HG02870 (cell line): ENCODE results near the gene SMYD3.
"Not testable (repeated sequence)": the region's sequence is repeated elsewhere in the genome, so short reads cannot be mapped to it uniquely, and the experiment has no call there.

Experiments used
- ATAC-seq: cut with Tn5 transposase; IDR thresholded peaks from one replicate; pipeline ENCODE4 v1.9.1; 2021; ENCODE audit warnings: mild to moderate bottlenecking, moderate library complexity; ENCODE audit not compliant: unreplicated experiment

Gene SMYD3

DNA sequence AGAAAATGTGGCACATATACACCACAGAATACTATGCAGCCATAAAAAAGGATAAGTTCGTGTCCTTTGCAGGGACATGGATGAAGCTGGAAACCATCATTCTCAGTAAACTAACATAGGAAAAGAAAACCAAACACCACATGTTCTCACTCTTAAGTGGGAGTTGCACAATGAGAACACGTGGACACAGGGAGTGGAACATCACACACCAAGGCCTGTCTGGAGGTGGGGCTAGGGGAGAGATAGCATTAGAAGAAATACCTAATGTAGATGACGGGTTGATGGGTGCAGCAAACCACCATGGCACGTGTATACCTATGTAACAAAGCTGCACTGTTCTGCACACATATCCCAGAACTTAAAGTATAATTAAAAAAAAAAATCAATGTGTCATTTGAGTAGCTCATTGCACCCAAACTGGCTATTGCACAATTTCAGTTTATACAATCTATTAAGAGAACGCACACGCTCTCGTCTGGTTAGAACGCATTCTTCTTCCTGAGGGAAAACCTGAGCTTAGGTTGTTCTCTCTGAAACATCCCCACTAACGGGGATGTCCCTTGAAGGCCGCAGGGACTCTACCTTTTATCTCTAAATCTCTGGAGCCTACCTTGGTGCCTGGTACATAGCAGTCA, 535.9 kb downstream of the SMYD3 start:
- ATAC-seq: not testable (repeated sequence)

DNA sequence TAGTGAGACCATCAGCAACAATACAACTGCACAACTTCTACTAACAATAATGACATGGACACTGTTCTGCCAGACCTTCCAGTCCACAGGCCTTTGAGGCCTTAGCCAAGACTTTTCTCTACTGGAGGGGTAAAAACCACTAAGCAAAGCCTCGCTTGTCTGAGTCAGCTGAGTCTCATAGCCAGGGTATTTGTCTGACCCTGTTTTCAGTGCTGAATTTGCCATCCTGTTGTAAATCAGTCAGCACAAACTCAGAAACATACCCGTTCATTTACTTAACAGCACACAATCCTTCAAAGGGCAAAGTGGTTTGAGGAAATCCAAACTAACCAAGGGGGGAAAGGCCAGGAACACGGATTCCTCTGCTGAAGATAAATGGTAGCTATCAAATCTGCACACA, 537.8 kb downstream of the SMYD3 start:
- ATAC-seq: no peak

DNA sequence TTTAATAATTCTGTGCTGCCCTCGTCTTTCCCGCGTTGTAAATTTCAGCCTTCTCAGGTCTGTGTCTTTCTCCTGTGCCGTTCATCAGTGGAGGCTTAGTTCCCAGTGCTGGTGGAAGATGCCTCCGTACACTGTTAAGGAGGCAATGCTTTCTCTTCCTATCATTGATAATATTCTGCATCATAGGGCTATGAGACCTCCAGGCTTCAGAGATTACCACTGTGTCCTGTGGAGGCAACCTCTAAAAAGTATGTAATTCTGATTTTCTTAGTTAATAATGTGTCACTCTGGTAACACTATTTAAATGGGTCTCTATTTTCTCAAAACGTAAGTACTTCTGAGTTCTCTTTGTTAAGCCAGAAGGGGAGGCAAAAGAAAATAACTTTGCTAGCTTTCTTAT, 538.3 kb downstream of the SMYD3 start:
- ATAC-seq: no peak

DNA sequence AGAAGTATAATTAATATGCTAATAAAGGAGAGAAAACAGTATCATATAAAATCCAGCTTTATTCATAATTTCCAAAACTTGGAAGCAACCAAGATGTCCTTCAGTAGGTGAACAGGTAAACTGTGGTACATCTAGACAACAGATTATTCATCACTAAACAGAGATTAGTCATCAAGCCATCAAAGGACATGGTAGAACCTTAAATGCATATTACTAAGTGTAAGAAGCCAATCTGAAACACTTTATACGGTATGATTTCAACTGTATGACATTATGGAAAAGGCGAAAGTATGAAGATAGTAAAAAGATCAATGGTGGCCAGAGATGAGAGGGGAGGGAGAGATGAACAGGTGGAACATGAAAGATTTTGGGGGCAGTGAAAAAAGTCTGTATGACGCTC, 541.7 kb downstream of the SMYD3 start:
- no peak for ATAC-seq

DNA sequence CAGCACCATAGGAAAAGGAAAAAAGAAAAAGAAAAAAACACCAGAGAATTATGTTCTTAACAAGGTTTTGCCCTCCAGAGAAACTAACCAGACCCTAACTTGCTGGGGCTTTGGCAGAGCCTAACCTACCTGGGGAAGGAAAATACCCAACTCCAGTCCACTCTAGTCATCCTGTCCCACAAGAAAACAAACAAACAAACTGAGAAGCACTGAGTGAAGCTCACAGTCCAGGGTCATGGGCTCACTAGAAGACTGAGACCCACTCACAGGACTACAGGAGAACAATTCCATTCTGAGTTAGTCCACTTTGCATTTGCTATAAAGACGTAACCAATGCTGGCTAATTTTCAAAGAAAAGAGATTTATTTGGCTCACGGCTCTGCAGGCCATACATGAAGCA, 543.4 kb downstream of the SMYD3 start:
- ATAC-seq: no peak

DNA sequence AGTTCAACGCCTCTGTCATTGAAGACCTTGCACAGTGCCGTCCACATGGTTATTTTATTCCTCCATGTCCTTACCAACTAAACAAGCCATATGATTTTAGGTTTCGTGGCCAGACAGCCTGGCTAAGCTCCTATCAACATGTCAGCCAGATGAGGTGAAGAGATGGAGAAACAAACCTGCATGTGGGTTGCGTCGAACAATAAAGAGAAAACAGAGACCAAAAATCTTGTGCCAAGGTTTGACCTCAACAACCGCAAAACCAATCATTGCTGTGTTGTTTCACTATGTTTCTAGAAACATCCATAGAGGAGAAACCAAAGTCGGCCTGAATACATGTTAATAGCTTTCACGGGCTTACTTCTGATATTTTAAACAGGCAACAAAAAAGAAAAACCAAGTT, 544.6 kb downstream of the SMYD3 start:
- no peak for ATAC-seq

DNA sequence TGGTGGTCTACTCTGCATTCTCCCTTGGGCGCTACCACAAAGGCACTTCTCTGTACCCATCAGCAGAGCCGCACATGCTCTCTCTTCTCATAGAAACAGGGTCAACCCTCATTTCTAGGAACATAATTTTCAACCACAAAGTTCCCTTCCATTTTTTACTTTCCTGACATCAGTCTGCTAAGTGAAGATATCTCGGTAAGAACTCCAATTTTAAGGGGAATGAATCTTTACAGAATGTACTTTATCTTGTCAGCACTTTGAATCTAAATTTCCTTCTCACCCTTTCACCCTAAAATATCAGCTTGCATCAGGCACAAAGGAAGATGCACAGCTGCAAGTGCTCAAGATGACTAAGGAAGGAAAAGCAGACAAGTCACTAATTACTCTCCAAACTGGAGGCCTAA, 545.9 kb downstream of the SMYD3 start:
- no peak for ATAC-seq

DNA sequence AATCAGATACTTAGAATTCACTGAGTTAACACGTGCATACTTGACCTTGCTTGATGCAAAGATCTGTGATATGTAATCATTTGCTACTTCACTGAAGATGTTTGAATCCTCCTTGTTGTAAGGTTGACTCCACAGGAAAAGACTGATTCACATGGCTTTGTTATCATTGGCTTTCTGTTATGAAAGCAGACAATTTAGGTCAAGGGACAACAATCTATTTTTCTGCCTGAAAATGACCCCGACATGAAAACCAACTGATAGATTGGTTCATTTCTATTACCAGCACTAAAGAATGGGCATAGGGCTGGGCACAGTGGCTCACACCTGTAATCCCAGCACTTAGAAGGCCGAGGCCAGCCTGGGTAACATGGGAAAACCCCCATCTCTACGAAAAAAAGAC, 546.9 kb downstream of the SMYD3 start:
- no peak for ATAC-seq

DNA sequence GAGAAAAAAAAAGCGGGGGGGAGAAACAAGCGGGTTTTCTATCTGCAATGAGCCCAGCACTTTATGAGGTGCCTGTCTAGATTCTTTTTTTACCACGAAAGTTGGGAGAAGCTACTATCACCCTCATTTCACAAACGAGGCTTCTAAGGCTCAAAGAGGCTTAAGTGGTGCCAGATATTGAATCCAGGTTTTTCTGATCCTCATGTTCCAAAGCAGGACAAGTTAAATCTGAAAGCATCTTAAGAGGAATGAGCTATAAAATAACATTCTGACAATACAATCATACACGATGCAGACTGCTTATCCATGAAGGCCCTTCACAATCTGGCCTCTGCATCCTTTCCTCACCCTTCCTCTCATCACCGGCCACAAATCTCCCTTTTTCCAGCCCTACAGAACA, 549.1 kb downstream of the SMYD3 start:
- ATAC-seq: no peak

DNA sequence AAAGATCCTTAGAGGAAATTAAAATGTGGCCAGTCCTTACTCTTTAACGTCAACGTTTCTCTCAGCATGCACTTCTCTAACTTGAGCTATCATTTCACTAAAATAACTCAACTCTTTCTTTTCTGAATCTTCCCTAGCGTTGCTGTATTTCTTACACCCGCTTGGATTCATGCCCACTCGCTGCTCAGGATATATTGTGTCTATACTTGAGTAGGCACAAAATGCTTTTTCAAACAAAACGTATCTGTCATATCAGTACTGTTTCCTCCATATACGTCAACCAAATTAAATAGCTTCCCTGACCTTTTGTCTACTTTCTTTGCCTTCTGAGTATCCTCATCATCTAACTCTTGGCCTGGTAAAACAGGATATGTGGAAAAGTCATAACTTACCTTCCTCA, 549.7 kb downstream of the SMYD3 start:
- no peak for ATAC-seq

DNA sequence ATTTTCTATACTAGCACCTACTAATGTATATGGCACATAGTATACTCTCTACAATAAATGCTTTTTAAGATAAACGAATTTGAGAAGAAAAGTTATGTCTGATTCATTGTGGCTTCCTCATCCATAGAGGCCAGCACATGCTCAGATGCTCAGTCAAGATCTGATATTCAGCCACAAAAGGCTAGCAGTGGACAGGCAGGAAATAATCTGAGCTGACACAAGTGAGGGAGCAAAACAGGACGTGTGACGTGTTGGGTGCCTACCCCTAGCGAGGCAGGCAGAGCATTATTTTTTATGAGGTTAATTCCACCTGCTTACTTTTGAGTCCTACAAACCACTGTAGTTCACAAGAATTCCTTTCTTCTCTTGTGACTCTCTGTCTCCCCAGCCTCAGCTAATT, 550.9 kb downstream of the SMYD3 start:
- no peak for ATAC-seq

DNA sequence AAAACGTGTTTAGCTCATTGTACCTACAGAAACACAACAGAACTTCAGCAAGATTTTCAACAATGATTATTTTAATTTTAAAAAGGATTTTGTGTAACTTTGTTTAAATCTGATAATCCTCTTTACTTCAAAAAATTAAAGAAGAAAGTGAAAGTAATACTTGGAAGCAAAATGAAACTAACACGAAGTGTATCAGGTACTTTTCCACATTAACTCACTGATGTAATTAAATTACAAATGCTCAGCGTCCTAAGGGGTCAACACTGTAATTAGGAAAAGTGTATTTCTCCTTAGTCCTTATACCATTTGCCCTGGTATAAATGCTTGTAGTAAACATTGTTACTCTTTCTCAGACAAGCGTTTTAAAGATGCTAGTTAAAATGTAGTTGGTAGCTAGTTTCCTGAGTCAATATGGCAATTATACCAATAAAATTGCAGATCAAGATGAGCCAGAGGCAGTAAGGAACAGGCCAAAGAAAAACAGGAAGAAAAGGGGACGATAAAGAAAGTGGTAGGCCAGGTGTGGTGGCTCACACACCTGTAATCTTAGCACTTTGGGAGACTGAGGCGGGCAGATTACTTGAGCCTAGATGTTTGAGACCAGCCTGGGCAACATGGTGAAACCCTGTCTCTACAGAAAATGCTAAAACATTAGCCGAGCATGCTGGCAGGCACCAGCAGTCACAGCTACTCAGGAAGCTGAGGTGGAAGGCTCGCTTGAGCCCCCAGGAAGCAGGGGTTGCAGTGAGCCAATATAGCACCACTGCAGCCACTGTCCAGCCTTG, 553.0 kb downstream of the SMYD3 start:
- ATAC-seq: no peak

DNA sequence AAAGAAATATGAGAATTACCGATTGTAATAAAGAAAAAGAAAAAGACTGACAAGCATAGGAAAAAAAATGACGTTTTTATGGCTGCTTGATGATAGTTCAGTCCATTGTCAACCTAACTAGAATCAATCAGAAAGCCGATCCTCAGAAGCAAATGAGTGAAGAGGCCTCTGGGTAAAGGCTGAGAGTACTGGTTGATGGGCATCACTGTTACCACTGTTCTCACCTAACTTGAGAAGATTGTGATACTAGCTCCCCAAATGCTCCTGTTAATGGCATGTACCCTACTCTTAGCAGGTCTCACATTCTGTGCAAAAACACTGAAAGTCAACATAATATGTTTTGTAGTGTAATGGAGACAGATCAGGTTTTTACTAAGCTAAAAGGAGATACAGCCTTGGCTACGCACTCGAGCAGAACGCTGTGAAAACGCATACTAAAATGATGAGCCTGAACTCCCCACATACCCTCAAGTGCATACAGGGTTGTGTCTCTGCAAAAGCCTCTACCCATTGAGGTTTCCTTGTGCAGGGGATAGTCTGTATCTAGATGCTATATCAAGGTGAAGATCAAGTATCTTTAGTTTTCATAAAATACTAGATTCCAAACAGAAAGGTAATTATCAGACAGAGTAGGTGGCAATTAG, 554.6 kb downstream of the SMYD3 start:
- no peak for ATAC-seq

DNA sequence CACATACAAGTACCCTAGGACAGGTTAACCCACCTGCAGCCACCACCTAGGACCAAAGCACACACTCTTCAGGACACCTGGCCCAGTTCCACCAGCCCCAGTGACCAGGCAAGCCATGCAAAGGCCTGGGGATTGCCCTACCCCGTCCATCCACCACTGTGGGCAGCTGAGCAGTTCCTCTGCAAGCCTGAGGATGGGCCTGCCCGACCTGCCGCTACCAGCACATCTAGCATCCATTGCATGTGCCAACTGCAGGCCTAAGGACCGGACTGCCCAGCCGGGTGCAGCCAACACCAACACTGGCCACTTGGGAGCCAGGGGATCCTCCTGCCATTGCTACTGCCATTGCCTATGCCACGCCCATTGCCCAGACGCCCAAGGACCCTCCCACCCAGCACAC, 558.3 kb downstream of the SMYD3 start:
- no peak for ATAC-seq

DNA sequence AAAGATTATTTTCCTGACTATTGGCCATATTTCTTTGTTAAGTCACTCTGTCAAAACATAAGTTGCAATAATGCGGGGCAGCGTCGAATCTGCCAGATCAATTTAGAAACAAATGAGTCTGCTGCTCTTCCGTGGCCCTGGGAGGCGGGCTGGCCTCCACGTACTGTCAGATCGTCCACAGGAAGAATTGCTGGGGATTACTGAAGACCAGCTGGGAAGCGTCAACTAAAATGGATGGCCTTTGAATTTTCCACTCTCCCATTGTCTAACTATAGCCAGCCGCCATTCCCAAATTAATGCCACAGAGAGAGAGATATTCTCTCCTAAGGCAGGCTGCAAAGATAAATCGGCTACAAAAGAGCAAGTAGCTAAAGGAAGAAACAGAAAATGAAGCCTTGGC, 560.2 kb downstream of the SMYD3 start:
- ATAC-seq: no peak

DNA sequence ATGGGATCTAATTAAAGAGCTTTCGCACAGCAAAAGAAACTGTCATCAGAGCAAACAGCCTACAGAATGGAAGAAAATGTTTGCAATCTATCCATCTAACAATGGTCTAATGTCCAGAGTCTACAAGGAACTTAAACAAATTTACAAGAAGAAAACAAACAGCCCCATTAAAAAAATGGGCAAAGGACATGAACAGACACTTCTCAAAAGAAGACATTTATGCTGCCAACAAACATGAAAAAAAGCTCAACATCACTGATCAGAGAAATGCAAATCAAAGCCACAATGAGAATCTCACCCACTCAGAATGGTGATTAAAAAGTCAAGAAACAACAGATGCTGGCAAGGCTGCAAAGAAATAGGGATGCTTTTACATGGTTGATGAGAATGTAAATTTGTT, 561.9 kb downstream of the SMYD3 start:
- not testable (repeated sequence) for ATAC-seq

DNA sequence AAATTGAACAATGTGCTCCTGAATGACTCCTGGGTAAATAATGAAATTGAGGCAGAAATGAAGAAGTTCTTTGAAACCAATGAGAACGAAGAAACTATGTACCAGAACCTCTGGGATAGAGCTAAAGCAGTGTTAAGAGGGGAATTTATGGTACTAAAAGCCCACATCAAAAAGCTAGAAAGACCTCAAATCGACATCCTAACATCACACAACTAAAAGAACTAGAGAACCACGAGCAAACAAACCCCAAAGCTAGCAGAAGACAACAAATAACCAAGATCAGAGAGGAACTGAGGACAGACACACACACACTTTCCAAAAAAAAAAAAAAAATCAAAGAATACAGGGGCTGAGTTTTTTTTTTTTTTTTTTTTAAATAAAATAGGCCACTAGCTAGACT, 564.2 kb downstream of the SMYD3 start:
- ATAC-seq: no peak

DNA sequence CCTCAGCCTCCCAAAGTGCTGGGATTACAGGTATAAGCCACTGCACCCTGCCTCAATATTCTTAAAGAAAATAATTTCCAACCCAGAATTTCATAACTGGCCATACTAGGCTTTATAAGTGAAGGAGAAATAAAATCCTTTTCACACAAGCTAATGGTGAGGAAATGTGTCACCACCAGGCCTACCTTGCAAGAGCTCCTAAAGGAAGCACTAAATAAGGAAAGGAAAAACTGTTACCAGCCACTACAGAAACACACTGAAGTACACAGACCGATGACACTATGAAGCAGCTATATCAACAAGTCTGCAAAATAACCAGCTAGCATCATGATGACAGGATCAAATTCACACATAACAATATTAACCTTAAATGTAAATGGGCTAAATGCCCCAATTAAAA, 565.3 kb downstream of the SMYD3 start:
- ATAC-seq: not testable (repeated sequence)

DNA sequence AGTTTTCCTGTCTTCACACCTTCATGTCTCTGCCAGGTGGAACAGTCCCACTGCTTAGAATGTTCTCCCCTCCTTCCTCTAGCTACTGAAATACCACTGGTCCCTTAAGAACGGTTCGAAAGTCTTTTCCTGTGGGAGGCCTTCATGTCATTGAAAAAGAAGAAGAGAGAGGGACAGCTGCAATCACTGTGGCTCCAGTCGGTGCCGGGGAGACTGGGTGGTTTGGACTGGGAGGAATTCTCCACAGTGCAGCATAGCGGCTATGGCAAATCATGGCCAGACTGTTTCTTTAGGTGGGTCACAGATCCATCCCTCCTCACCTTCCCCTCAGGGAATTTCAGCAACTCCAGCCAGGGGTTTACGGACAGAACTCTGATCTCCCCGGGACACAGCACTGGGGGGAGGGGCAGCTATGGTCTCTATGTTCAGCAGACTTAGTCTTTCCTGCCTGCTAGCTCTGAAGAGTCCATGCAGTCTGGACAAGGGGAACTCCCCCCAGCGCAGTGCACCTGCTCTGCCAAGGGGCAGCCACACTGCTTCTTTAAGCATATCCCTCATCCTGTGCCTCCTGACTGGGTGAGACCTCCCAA, 567.2 kb downstream of the SMYD3 start:
- ATAC-seq: no peak

DNA sequence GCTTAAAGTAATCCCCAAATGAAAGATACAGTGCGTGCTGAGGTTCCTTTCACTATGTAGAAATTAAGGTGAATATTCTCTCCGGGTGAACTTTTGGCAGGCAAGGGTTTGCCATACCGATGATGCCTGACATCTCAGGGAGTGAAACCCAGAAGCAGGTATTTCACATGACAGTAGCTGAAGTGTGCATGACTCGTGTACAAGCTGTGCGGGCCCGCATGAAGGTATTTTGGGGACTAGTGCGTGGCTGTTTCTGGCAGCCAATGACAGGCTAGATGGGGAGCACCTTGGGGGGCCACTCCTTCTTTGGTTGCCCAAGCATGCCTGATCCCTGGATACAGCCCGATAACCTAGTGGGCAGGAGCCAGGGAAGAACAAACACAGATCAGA, 569.0 kb downstream of the SMYD3 start:
- no peak for ATAC-seq

DNA sequence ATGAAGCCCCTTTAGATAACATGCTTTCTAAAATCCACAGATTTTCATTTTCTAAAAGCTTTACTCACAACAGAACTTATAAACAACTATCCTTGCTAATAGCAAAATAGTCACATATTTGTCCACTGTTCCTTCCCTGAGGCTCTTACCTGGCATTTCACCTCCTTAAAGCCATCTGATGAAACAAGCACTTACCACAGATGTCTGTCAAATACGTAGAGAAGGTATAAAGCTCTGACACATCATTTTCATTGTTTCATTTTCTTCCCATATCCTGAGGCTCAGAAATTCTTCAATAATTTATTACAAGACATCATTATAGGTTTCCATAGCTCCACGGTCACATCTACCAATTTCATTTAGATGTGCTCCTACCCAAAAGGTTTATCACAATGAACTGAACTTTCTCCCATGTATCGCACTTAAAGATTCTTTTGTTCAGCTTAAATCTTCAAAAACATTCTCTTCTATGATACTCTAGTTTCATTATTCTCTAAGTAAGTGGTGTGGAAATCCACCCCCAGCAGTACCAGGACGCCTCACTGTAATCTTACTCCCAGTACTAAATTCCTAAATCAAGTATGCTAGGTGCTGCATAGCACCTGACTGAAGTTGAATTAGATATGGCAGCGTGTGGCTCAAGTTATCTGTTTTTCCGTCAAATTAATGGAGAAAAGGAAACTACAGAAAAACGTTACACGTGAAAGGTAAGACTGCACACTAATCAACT, 569.6 kb downstream of the SMYD3 start:
- no peak for ATAC-seq
